HG02759 (cell line): ENCODE results near the gene RPS6KA2.

Experiments
- ATAC-seq: cut with Tn5 transposase; IDR thresholded peaks from one replicate; pipeline ENCODE4 v1.9.1; 2021; ENCODE audit warnings: mild to moderate bottlenecking, moderate library complexity; ENCODE audit not compliant: unreplicated experiment

The RPS6KA2 gene

DNA sequence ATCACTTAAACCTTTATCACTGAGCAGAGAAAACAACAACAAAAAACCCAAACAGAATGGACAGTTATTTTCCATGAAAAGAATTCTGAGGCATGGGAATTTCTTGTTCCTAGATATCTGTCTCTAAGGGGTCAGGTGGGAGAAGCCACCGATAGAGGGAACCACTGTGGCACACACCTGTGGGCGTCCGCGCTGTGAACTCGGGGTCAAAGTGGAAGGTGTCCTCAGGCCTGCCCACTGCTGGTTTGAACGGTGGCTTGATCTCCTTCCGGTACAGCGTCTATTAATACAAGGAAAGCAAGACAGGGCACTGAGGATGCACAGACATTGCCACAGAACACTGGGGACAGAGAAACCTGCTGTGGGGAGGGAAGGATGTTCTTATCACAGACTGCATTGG lies 167.8 kb downstream of the RPS6KA2 start:
- ATAC-seq = no peak

GRCh38 chr6:166456395-166457156 lies 170.5 kb downstream of the RPS6KA2 start:
- ATAC-seq = peak; percentile 62

GRCh38 chr6:166454692-166455515 lies 172.1 kb downstream of the RPS6KA2 start:
- no peak for ATAC-seq

DNA sequence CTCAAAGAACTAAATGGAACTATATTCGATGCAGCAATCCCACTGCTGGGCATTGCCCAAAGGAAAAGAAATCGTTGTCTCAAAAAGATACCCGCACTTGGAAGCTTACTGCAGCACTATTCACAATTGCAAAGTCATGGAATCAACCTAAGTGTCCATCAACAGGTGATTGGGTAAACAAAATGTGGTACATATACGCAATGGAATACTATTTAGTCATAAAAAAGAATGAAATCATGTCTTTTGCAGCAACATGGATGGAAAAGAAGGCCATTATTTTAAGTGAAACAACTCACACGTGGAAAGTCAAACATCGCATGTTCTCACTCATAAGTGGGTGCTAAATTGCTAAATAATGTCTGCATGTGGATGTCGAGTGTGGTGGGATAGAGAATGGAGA lies 173.4 kb downstream of the RPS6KA2 start:
- ATAC-seq = no peak

GRCh38 chr6:166450167-166450873 lies 176.7 kb downstream of the RPS6KA2 start:
- ATAC-seq = no peak

DNA sequence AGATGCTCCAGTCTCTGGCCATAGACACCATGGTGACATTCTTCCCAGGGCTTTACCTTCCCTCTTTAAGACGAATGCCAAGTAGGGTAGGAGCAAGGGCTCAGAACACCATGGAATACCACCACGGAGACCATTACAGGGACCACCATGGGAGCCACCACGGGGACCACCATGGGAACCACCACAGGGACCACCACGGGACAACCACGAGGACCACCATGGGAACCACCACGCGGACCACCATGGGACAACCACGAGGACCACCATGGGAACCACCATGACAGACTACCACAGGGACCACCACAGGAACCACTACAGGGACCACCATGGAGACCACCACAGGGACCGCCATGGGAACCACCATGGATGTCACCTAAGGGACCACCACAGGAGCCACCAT lies 177.4 kb downstream of the RPS6KA2 start:
- no peak for ATAC-seq

DNA sequence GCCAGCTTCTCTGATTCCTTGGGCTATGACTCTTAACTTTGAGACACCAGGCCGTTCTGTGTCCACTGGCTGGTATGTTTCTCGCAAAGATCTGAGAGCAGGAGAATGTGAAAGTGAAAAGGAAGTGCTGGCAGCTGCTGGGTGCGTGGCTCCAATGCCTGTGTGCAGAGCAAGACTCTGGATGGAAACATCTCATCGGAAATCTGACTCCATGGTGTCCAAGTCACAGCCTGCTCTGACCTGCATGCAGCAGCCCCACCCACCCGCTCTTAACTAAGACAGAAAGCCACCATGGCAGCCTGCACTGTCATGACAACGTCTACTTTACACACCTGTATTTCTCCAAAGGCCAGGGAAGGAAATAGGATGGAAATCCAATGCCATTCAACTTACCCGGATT lies 178.0 kb downstream of the RPS6KA2 start:
- no peak for ATAC-seq

- ATAC-seq = no peak
Measured at GRCh38 chr6:166448432-166448831, 178.6 kb downstream of the RPS6KA2 start.

- no peak for ATAC-seq
Measured at GRCh38 chr6:166446567-166447065, 180.4 kb downstream of the RPS6KA2 start.

- no peak for ATAC-seq
Measured at GRCh38 chr6:166446146-166446545, 180.9 kb downstream of the RPS6KA2 start.

DNA sequence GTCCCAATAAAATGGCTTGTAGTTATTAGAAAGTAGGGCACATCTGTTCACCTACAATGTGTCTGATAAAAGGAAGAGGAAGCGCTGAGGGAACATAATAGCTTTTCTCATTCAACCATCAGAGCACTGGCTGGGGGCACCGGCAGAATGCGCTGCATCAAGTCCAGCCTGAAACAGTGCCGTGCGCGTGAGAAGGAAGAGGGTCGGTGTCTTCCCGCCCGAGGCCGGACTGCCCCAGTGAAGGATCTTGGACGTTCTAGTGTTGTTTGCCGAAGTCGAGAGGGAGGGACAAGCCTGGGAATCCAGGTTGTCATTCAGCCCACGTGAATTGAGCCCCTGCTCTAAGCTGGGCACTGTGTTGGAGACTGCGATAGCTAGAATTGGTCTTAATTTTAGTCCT lies 182.6 kb downstream of the RPS6KA2 start:
- no peak for ATAC-seq

- ATAC-seq = no peak
Measured at GRCh38 chr6:166443166-166443565, 183.9 kb downstream of the RPS6KA2 start.

- no peak for ATAC-seq
Measured at GRCh38 chr6:166442131-166442685, 184.8 kb downstream of the RPS6KA2 start.

GRCh38 chr6:166441325-166442078 lies 185.5 kb downstream of the RPS6KA2 start:
- ATAC-seq = no peak

- no peak for ATAC-seq
Measured at GRCh38 chr6:166440729-166441128, 186.3 kb downstream of the RPS6KA2 start.

DNA sequence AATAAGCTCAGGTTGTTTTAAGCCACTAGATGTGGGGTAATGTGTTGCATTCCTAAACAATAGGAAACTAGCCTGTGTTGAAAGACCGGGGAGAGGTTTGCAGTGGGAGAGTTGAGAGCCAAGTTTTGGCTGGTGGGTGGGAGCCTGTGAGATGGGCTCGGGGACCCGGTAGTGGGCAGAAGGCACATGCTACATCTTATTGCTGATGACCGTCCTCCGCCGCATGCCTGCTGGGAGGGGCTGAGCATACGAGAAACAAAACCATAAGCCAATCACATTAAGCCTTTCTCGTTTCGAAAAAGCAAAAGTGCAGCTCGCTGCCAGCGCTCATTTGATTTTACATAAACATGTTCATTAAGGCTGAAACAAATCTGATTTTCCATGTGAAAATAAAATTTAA lies 186.9 kb downstream of the RPS6KA2 start:
- ATAC-seq = no peak

DNA sequence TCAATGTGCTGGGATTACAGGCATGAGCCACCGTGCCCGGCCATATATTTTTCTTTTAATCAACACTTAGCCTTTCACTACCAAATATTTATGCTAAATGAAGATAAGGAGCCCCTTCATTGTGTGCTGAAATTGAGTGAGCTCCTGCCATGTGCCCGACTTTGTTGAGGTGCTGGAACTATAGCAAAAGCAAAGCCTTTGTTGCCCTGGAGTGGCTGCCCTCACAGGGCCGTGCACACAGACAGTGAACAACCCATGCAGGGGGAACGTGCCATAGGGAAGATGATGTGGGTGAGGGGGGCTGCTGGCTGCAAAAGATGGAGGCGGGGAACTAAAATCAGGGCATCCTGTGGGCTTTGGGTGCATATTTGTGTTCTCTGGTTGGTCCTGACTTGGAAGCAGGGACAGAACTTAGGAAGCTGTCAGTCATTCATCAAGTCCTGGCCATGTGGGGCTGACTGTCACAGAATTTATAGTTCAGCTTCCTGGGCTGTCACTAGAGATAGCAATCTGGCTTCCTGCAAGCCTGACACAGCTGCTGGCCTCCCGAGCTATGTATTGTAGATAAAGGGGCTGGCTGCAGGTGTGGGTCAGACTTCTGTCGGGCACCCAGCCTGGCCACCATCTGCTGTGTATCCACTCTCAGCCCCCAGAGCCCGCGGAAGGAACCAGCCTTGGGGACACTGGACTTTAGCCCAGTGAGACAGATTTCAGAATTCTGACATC lies 187.5 kb downstream of the RPS6KA2 start:
- ATAC-seq = no peak

GRCh38 chr6:166438211-166438861 lies 188.7 kb downstream of the RPS6KA2 start:
- ATAC-seq = no peak

- no peak for ATAC-seq
Measured at GRCh38 chr6:166437661-166438060, 189.4 kb downstream of the RPS6KA2 start.
